Activated B cell treated with CpG ODN at 0.5 μM for 24 hours (primary cell): Measurements from ENCODE around the gene ETS2. TPM values are rescaled to one million over a fixed set of nuclear protein-coding genes. Genes with fewer than 3 reads are reported as not detected.
A peak's percentile ranks its signal among the peaks of the same experiment; 100 is the strongest.
"Not testable (repeated sequence)": the region's sequence is repeated elsewhere in the genome, so short reads cannot be mapped to it uniquely, and the experiment has no call there.

Source experiments
- ATAC-seq: fragments of 200-7000 bp; cut with Tn5 transposase; one replicate; pipeline ENCODE4 v1.10.0; 2021; ENCODE audit warnings: low read depth, mild to moderate bottlenecking, moderate library complexity
- CTCF ChIA-PET: fragments of 350-600 bp; sonication (Branson Sonifier 250); formaldehyde crosslinking; loops from one replicate; lab custom pipeline; 2021; ENCODE audit warnings: antibody characterized with exemption; lab: Charles Lee
- POLR2A ChIA-PET: fragments of 350-600 bp; sonication (Branson Sonifier 250); formaldehyde crosslinking; loops from one replicate; lab custom pipeline; 2021; ENCODE audit warnings: antibody characterized with exemption; lab: Charles Lee
- DNase-seq: peaks from one replicate; pipeline ENCODE4 v3.0.0; 2022
- H3K27ac Mint-ChIP-seq: one replicate; pipeline ENCODE4 v1.8.0; 2020; ENCODE audit warnings: mixed read lengths
- H3K27me3 Mint-ChIP-seq: one replicate; pipeline ENCODE4 v1.8.0; 2021; ENCODE audit warnings: mixed read lengths
- H3K36me3 Mint-ChIP-seq: one replicate; pipeline ENCODE4 v1.8.0; 2021; ENCODE audit warnings: low read depth, mixed read lengths
- H3K4me1 Mint-ChIP-seq: one replicate; pipeline ENCODE4 v1.8.0; 2021; ENCODE audit warnings: mixed read lengths
- H3K4me3 Mint-ChIP-seq: one replicate; pipeline ENCODE4 v1.8.0; 2020; ENCODE audit warnings: mild to moderate bottlenecking, mixed read lengths
- H3K9me3 Mint-ChIP-seq: one replicate; pipeline ENCODE4 v1.8.0; 2020; ENCODE audit warnings: mixed read lengths
- CTCF ChIP-seq: fragments of 200-600 bp; IDR thresholded peaks from one replicate; pipeline ENCODE4 v1.8.0; 2022; ENCODE audit warnings: antibody characterized with exemption, mild to moderate bottlenecking
- intact Hi-C: fragments of 100-400 bp; cut with micrococcal nuclease; formaldehyde crosslinking; loops from one replicate; pipeline ENCODE4 v1.15.1; 2024
- total RNA-seq: library from RNA; stranded (reverse); gene quantifications from 2 replicates; pipeline ENCODE4 v1.2.3, GENCODE V29; 2022

The ETS2 gene
- total RNA-seq, 1 donor from 2014 or later, result 4.4 TPM

- no peak overlapping the region for H3K4me3 Mint-ChIP-seq
- CTCF ChIA-PET, result no interaction called here
- no peaks in the 10 kb centered on the region for H3K36me3 Mint-ChIP-seq
- TF ChIP-seq CTCF, result no peak
- DNase-seq (no peak), ATAC-seq (no peak)
- intact Hi-C loops, result no loop called here
- H3K9me3 Mint-ChIP-seq, result no peaks in the 10 kb centered on the region
- H3K27ac Mint-ChIP-seq, result no peak overlapping the region
- peaks cover 5% of the 10 kb centered on the region for H3K4me1 Mint-ChIP-seq
- H3K27me3 Mint-ChIP-seq, result peaks cover 18% of the 10 kb centered on the region
- POLR2A ChIA-PET, result no interaction called here
Observed at GRCh38 chr21:38840456-38841300, 34.9 kb downstream of the ETS2 start.

- DNase-seq (no peak), ATAC-seq (no peak)
- Mint-ChIP-seq H3K36me3 (no peaks in the 10 kb centered on the region), H3K27me3 (peaks cover 17% of the 10 kb centered on the region), H3K4me3 (no peak overlapping the region), H3K9me3 (no peaks in the 10 kb centered on the region), H3K27ac (no peak overlapping the region), H3K4me1 (peaks cover 5% of the 10 kb centered on the region)
- intact Hi-C loops, result no loop called here
- no peak for TF ChIP-seq CTCF
- ChIA-PET POLR2A (no interaction called here), CTCF (no interaction called here)
Observed at GRCh38 chr21:38841472-38841871, 35.7 kb downstream of the ETS2 start.

DNA sequence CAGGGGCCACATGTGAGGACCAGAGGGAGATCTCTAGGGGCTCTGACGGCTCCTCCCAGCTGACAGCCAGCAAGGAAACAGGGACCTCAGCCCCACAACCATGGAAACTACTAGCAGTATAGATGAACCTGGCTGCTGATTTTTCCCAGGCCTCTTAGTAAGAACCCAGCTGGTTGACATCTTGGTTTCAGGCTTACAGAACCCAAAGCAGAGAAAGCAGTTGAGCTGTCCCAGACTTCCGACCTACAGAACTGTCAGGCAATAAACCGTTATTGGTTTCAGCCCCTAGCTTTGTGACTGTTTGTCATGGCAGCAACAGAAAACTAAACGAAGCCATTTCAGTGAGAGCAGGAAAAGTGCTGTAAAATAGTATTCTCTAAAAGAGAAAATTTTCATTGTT lies 36.4 kb downstream of the ETS2 start:
- ATAC-seq (no peak), DNase-seq (no peak)
- Mint-ChIP-seq H3K27me3 (peaks cover 14% of the 10 kb centered on the region), H3K36me3 (no peaks in the 10 kb centered on the region), H3K4me1 (peaks cover 5% of the 10 kb centered on the region), H3K9me3 (no peaks in the 10 kb centered on the region), H3K4me3 (no peak overlapping the region), H3K27ac (no peak overlapping the region)
- intact Hi-C loops, result no loop called here
- TF ChIP-seq CTCF, result no peak
- POLR2A ChIA-PET, result no interaction called here
- CTCF ChIA-PET, result no interaction called here

- H3K9me3 Mint-ChIP-seq, result no peaks in the 10 kb centered on the region
- no peak for DNase-seq
- TF ChIP-seq CTCF, result no peak
- peaks cover 5% of the 10 kb centered on the region for H3K4me1 Mint-ChIP-seq
- intact Hi-C loops, result no loop called here
- H3K36me3 Mint-ChIP-seq, result no peaks in the 10 kb centered on the region
- no peak for ATAC-seq
- peaks cover 14% of the 10 kb centered on the region for H3K27me3 Mint-ChIP-seq
- CTCF ChIA-PET, result no interaction called here
- POLR2A ChIA-PET, result no interaction called here
- no peak overlapping the region for H3K4me3 Mint-ChIP-seq
- H3K27ac Mint-ChIP-seq, result no peak overlapping the region
Observed at GRCh38 chr21:38843379-38843778, 37.6 kb downstream of the ETS2 start.

DNA sequence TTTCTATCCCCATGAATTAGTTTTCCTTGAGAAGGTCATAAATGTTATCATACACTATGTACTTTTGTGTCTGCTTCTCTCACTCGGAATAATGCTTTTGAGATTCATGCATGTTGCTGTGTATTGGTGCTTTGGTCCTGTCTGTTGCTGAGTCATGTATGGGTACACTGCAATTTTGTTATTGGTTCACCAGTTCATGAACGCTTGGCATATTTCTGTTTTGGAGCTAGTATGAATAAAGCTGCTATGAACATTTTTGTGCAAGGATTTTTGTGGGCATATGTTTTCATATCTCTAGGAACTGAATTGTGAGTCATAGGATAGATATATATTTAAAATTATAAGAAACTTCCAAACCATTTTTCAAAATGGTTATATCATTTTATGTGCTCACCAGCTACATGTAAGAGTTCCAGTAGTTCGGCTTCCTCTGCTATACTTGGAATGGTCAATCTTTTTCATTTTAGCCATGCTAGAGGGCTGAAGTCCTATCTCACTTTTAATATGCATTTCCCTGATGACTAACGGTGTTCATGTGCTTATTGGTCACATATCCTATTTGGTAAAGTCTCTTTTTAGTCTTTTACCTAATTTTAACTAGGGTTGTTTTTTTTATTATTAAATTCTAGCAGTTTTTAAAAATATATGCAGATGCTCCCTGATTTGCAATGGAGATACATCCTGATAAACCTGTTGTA lies 38.2 kb downstream of the ETS2 start:
- H3K27ac Mint-ChIP-seq, result no peak overlapping the region
- no peaks in the 10 kb centered on the region for H3K36me3 Mint-ChIP-seq
- intact Hi-C loops, result no loop called here
- peaks cover 12% of the 10 kb centered on the region for H3K27me3 Mint-ChIP-seq
- TF ChIP-seq CTCF, result no peak
- no peaks in the 10 kb centered on the region for H3K9me3 Mint-ChIP-seq
- no peak overlapping the region for H3K4me3 Mint-ChIP-seq
- CTCF ChIA-PET, result no interaction called here
- POLR2A ChIA-PET, result interaction anchor here (0.8 kb wide), 1 partner anchor 10 kb away, joined by 3 read pairs; no protein-coding TSS in a partner anchor
- ATAC-seq (no peak), DNase-seq (no peak)
- peaks cover 5% of the 10 kb centered on the region for H3K4me1 Mint-ChIP-seq

GRCh38 chr21:38845374-38845773 lies 39.6 kb downstream of the ETS2 start:
- H3K4me1 Mint-ChIP-seq, H3K4me3 Mint-ChIP-seq, H3K9me3 Mint-ChIP-seq, DNase-seq, H3K36me3 Mint-ChIP-seq, POLR2A ChIA-PET, CTCF ChIA-PET, H3K27ac Mint-ChIP-seq: not testable (repeated sequence)
- peaks cover 18% of the 10 kb centered on the region for H3K27me3 Mint-ChIP-seq
- intact Hi-C loops, result loop anchor here (1.0 kb wide), 1 partner anchor 17 kb away; no protein-coding TSS in a partner anchor
- ATAC-seq, result peak; percentile 75
